ENCODE data around the gene C20orf202.

C20orf202 gene

DNA sequence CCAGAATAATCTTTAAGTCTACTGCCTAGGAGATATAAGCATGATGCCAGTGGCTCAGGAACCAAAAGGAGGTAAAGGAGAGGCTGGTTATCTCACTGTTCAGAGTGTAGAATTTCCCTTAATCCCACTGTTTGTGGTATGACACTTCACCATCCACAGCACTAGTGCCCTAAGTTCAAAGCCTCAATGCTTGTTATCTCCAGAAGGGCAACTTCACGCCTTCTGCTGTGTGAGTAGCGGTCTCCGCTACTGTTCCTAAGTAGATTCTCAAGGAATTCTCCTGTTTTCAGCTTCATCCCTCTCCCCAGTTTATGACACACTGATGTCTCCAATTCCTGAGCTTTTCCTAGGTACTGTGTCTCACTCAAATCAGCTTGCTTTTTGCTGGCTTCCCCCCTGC is 49.2 kb downstream of the C20orf202 start:
- H3K9me3 ChIP-seq: no peaks in the 10 kb centered on the region
- TF ChIP-seq, protein P1, sequence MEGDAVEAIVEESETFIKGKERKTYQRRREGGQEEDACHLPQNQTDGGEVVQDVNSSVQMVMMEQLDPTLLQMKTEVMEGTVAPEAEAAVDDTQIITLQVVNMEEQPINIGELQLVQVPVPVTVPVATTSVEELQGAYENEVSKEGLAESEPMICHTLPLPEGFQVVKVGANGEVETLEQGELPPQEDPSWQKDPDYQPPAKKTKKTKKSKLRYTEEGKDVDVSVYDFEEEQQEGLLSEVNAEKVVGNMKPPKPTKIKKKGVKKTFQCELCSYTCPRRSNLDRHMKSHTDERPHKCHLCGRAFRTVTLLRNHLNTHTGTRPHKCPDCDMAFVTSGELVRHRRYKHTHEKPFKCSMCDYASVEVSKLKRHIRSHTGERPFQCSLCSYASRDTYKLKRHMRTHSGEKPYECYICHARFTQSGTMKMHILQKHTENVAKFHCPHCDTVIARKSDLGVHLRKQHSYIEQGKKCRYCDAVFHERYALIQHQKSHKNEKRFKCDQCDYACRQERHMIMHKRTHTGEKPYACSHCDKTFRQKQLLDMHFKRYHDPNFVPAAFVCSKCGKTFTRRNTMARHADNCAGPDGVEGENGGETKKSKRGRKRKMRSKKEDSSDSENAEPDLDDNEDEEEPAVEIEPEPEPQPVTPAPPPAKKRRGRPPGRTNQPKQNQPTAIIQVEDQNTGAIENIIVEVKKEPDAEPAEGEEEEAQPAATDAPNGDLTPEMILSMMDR (IDR thresholded peaks at IDR 0.05): no peak
- no peak overlapping the region for H3K27ac ChIP-seq
- no peaks in the 10 kb centered on the region for H3K36me3 ChIP-seq
- H3K4me3 ChIP-seq (ENCODE audit: low read depth in 1 of 2, low read length in 1 of 2): no peak overlapping the region
- no peaks in the 10 kb centered on the region for H3K4me1 ChIP-seq (ENCODE audit: control insufficient read depth in 1 of 2, insufficient read depth in 1 of 2, low read depth in 1 of 2, low read length in 1 of 2)
- peaks cover 67% of the 10 kb centered on the region for H3K27me3 ChIP-seq

DNA sequence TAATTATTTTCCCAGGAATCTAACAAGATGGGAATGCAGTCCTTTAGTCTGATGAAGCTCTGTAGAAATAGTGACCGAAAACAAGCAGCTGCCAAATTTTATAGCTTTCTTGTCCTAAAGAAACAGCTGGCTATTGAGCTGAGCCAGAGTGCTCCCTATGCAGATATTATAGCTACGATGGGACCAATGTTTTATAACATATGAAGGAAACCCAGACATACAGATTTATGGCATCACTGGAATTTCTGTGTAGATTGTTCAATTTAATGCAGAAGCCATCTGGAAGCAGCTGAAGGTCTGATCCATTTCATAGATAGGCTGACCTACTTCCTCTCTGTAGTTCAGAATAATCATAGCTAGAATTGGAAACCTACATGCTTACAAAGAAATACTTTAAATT is 51.0 kb downstream of the C20orf202 start:
- Histone ChIP-seq H3K27ac (no peak overlapping the region), H3K9me3 (no peaks in the 10 kb centered on the region), H3K4me1 (ENCODE audit: control insufficient read depth in 1 of 2, insufficient read depth in 1 of 2, low read depth in 1 of 2, low read length in 1 of 2) (no peaks in the 10 kb centered on the region), H3K27me3 (peaks cover 77% of the 10 kb centered on the region), H3K4me3 (ENCODE audit: low read depth in 1 of 2, low read length in 1 of 2) (no peak overlapping the region), H3K36me3 (no peaks in the 10 kb centered on the region)
- TF ChIP-seq, protein P1 (IDR thresholded peaks at IDR 0.05): no peak

DNA sequence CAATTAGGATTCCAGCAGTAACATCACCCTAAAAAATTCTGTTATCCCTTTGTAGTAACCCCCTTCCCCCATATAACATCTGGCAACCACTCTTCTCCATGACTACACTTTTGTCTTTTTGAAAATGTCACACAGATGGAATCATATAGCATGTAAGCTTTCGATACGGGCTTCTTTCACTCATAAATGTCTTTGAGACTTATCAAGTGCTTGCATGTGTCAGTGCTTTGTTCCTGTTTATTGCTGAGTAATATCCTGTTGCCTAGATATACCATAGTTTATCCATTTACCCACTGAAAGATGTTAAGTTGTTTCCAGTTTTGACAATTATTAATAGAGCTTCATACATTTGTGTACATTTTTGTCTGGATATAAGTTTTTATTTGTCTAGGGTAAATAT is 52.4 kb downstream of the C20orf202 start:
- Histone ChIP-seq H3K27ac (no peak overlapping the region), H3K36me3 (no peaks in the 10 kb centered on the region), H3K4me1 (ENCODE audit: control insufficient read depth in 1 of 2, insufficient read depth in 1 of 2, low read depth in 1 of 2, low read length in 1 of 2) (no peaks in the 10 kb centered on the region), H3K27me3 (peaks cover 87% of the 10 kb centered on the region), H3K4me3 (ENCODE audit: low read depth in 1 of 2, low read length in 1 of 2) (no peak overlapping the region), H3K9me3 (no peaks in the 10 kb centered on the region)
- TF ChIP-seq, protein P1 (IDR thresholded peaks at IDR 0.05): no peak
